T-cell (primary cell): Measurements from ENCODE around the gene HBEGF. TPM values are rescaled to one million over a fixed set of nuclear protein-coding genes. Genes with fewer than 3 reads are reported as not detected.

Experiments used
- ATAC-seq, 4 experiments: fragments of 200-7000 bp in 3 of 4; fragments of 150-1000 bp in 1 of 4; cut with Tn5 transposase; replicated peaks in 1 of 4; 1 replicate in 3 of 4; 2 replicates in 1 of 4; pipeline ENCODE4 v1.10.0; 2021; ENCODE audit warnings: moderate library complexity in 3 of 4, mild to moderate bottlenecking in 2 of 4, moderate number of reproducible peaks in 1 of 4
- CTCF ChIA-PET, 2 donors: fragments of 300-600 bp; sonication (Branson Sonifier 250); formaldehyde crosslinking; loops; one replicate each; lab custom pipeline; 2022; ENCODE audit warnings: antibody characterized with exemption in 2 of 2; lab: Charles Lee
- POLR2A ChIA-PET, 2 donors: fragments of 300-600 bp; sonication (Branson Sonifier 250); formaldehyde crosslinking; loops; one replicate each; lab custom pipeline; 2022; ENCODE audit warnings: antibody characterized with exemption in 2 of 2; lab: Charles Lee
- DNase-seq, 35 experiments: peaks; one replicate each; pipeline versions ENCODE4 v3.0.0 to v3.0.0-alpha.2; 2013 to 2023
- H3K27ac ChIP-seq: one replicate; pipeline ENCODE4 v1.5.1; 2013; ENCODE audit warnings: low read length
- H3K27me3 ChIP-seq, 2 experiments: replicated peaks in 1 of 2; 1 replicate in 1 of 2; 2 replicates in 1 of 2; pipeline versions ENCODE4 v1.6.1 to v1.7.0; 2013; ENCODE audit warnings: low read length in 1 of 2, mixed read lengths in 1 of 2; ENCODE audit not compliant: control insufficient read depth in 2 of 2, insufficient read depth in 2 of 2; ENCODE audit errors: extremely low read depth in 1 of 2
- H3K36me3 ChIP-seq, 2 donors: 1 replicate in 1 of 2; 2 replicates in 1 of 2; pipeline versions ENCODE4 v1.6.1 to v1.7.0; 2013; ENCODE audit warnings: low read length in 1 of 2; ENCODE audit not compliant: control insufficient read depth in 2 of 2, insufficient read depth in 1 of 2; ENCODE audit errors: extremely low read depth in 1 of 2
- H3K4me1 ChIP-seq, 2 experiments: 1 replicate in 1 of 2; 2 replicates in 1 of 2; pipeline versions ENCODE4 v1.6.1 to v1.7.0; 2013; ENCODE audit warnings: low read length in 2 of 2, mixed read lengths in 1 of 2; ENCODE audit not compliant: insufficient read depth in 2 of 2, control insufficient read depth in 1 of 2; ENCODE audit errors: extremely low read depth in 1 of 2
- H3K4me3 ChIP-seq, 2 donors: 1 replicate in 1 of 2; 2 replicates in 1 of 2; pipeline versions ENCODE4 v1.5.1 to v1.7.0; 2013; ENCODE audit warnings: mild to moderate bottlenecking in 2 of 2, low read length in 1 of 2, moderate library complexity in 1 of 2; ENCODE audit not compliant: control insufficient read depth in 1 of 2; ENCODE audit errors: extremely low read depth in 1 of 2
- H3K9me3 ChIP-seq: 2 replicates; pipeline ENCODE4 v1.7.0; 2013
- H3K27ac Mint-ChIP-seq, 2 donors: one replicate each; pipeline ENCODE4 v1.8.0; 2020 to 2021; ENCODE audit warnings: mild to moderate bottlenecking in 2 of 2, mixed read lengths in 2 of 2
- H3K27me3 Mint-ChIP-seq, 2 donors: one replicate each; pipeline ENCODE4 v1.8.0; 2021 to 2022; ENCODE audit warnings: mixed read lengths in 2 of 2
- H3K36me3 Mint-ChIP-seq: one replicate; pipeline ENCODE4 v1.8.0; 2021; ENCODE audit warnings: mixed read lengths
- H3K4me1 Mint-ChIP-seq, 3 donors: one replicate each; pipeline ENCODE4 v1.8.0; 2020 to 2022; ENCODE audit warnings: mixed read lengths in 3 of 3, mild to moderate bottlenecking in 1 of 3
- H3K4me3 Mint-ChIP-seq, 3 donors: one replicate each; pipeline ENCODE4 v1.8.0; 2020 to 2022; ENCODE audit warnings: mild to moderate bottlenecking in 3 of 3, mixed read lengths in 3 of 3, moderate library complexity in 3 of 3
- H3K9me3 Mint-ChIP-seq, 3 donors: one replicate each; pipeline ENCODE4 v1.8.0; 2020 to 2022; ENCODE audit warnings: mixed read lengths in 3 of 3
- WGBS: methylation state at CpG from one replicate; pipeline ENCODE4 v1.1.5; 2013; ENCODE audit warnings: missing lambda C conversion rate; ENCODE audit not compliant: insufficient coverage; 5-methylcytosine and 5-hydroxymethylcytosine counted together
- total RNA-seq, 35 experiments: library from RNA in 6 of 35; stranded (reverse) in 6 of 35; fragments of 120-200 nt in 1 of 35; gene quantifications; one replicate each; pipeline versions ENCODE4 v1.2.1 to v1.2.4 and lab custom pipeline; 2013 to 2026

HBEGF gene
- total RNA-seq, 5 donors from 2014 or later (not counting 1 experiment from before 2014, with no cell fraction given), result 0.47 to 2.8 (median 1.9) TPM

GRCh38 chr5:140358738-140359310, 12.4 kb upstream of the HBEGF start:
- Mint-ChIP-seq H3K4me3 (no peak overlapping the region), H3K4me1 (peaks cover 12 to 16% (median 15%) of the 10 kb centered on the region in 3 donors), H3K27ac (no peak overlapping the region), H3K9me3 (no peaks in the 10 kb centered on the region), H3K27me3 (peaks cover 3 to 7% of the 10 kb centered on the region in 2 donors), H3K36me3 (no peaks in the 10 kb centered on the region)
- 83% methylated on average over 1 of the region's 4 CpGs for whole genome bisulfite sequencing
- Histone ChIP-seq H3K4me1 (peaks cover 0 to 21% of the 10 kb centered on the region in 2 experiments), H3K9me3 (no peaks in the 10 kb centered on the region), H3K4me3 (no peak overlapping the region), H3K27me3 (peaks cover 0 to 9% of the 10 kb centered on the region in 2 experiments), H3K27ac (no peak overlapping the region), H3K36me3 (no peaks in the 10 kb centered on the region)
- DNase-seq, result no peak
- no peak for ATAC-seq
- ChIA-PET CTCF (interaction anchor here (0.5 to 2.0 kb wide), 25 partner anchors 9 to 890 kb away, joined by 3 to 19 read pairs (median 4); partner anchors contain the start of gene HBEGF (in 2 of the 2)), POLR2A (interaction anchor here (0.6 to 0.8 kb wide), 2 partner anchors 61 to 122 kb away, joined by 3 to 9 read pairs; no protein-coding TSS in a partner anchor)

GRCh38 chr5:140357726-140358093, 11.3 kb upstream of the HBEGF start:
- peaks cover 8 to 10% (median 8%) of the 10 kb centered on the region in 3 donors for H3K4me1 Mint-ChIP-seq
- Histone ChIP-seq H3K36me3 (no peaks in the 10 kb centered on the region), H3K4me3 (no peak overlapping the region), H3K4me1 (peaks cover 0 to 12% of the 10 kb centered on the region in 2 experiments), H3K27ac (no peak overlapping the region), H3K9me3 (no peaks in the 10 kb centered on the region), H3K27me3 (peaks cover 0 to 4% of the 10 kb centered on the region in 2 experiments)
- POLR2A ChIA-PET, result no interaction called here
- CTCF ChIA-PET, result interaction anchor here (1.0 to 2.0 kb wide), 4 partner anchors 72 to 118 kb away, joined by 5 to 19 read pairs (median 14); no protein-coding TSS in a partner anchor
- peak; percentile 90 to 96 (median 94) for ATAC-seq
- peaks cover 3 to 7% of the 10 kb centered on the region in 2 donors for H3K27me3 Mint-ChIP-seq
- peak overlapping the region; percentile 54 to 67 (median 62) for H3K4me3 Mint-ChIP-seq
- DNase-seq, result peak in 34 of 35 experiments; percentile 40 to 84 (median 62)
- 1% methylated on average over 11 of the region's 18 CpGs for WGBS
- H3K36me3 Mint-ChIP-seq, result no peaks in the 10 kb centered on the region
- H3K27ac Mint-ChIP-seq, result peak overlapping the region in 1 of 2 donors; percentile 72
- H3K9me3 Mint-ChIP-seq, result no peaks in the 10 kb centered on the region

GRCh38 chr5:140356853-140357725, 10.7 kb upstream of the HBEGF start:
- Histone ChIP-seq H3K4me1 (peaks cover 0 to 12% of the 10 kb centered on the region in 2 experiments), H3K4me3 (no peak overlapping the region), H3K27me3 (peaks cover 0 to 4% of the 10 kb centered on the region in 2 experiments), H3K27ac (no peak overlapping the region), H3K9me3 (no peaks in the 10 kb centered on the region), H3K36me3 (no peaks in the 10 kb centered on the region)
- peaks cover 3 to 7% of the 10 kb centered on the region in 2 donors for H3K27me3 Mint-ChIP-seq
- peak overlapping the region; percentile 54 to 67 (median 62) for H3K4me3 Mint-ChIP-seq
- ATAC-seq, result peak in 1 of 4 experiments; percentile 46
- H3K27ac Mint-ChIP-seq, result peak overlapping the region in 1 of 2 donors; percentile 72
- peak in 1 of 35 experiments; percentile 43 for DNase-seq
- CTCF ChIA-PET, result interaction anchor here in 1 of 2 donors (6.1 kb wide), 1 partner anchor 112 kb away, joined by 73 read pairs; no protein-coding TSS in a partner anchor
- H3K36me3 Mint-ChIP-seq, result no peaks in the 10 kb centered on the region
- peaks cover 8 to 10% (median 8%) of the 10 kb centered on the region in 3 donors for H3K4me1 Mint-ChIP-seq
- no peaks in the 10 kb centered on the region for H3K9me3 Mint-ChIP-seq
- WGBS, result 40% methylated on average over 2 of the region's 10 CpGs
- POLR2A ChIA-PET, result no interaction called here

- H3K4me3 Mint-ChIP-seq, result no peak overlapping the region
- H3K9me3 Mint-ChIP-seq, result no peaks in the 10 kb centered on the region
- no peaks in the 10 kb centered on the region for H3K36me3 Mint-ChIP-seq
- POLR2A ChIA-PET, result no interaction called here
- Histone ChIP-seq H3K4me3 (no peak overlapping the region), H3K4me1 (peaks cover 0 to 12% of the 10 kb centered on the region in 2 experiments), H3K27ac (no peak overlapping the region), H3K36me3 (no peaks in the 10 kb centered on the region), H3K27me3 (peaks cover 0 to 9% of the 10 kb centered on the region in 2 experiments), H3K9me3 (no peaks in the 10 kb centered on the region)
- peaks cover 7 to 9% of the 10 kb centered on the region in 2 donors for H3K27me3 Mint-ChIP-seq
- no CpG with 5 or more reads among the region's 7 CpGs for WGBS
- peaks cover 13 to 15% (median 14%) of the 10 kb centered on the region in 3 donors for H3K4me1 Mint-ChIP-seq
- DNase-seq (no peak), ATAC-seq (no peak)
- H3K27ac Mint-ChIP-seq, result no peak overlapping the region
- CTCF ChIA-PET, result interaction anchor here (0.8 to 6.1 kb wide), 4 partner anchors 9 to 192 kb away, joined by 3 to 73 read pairs (median 8); partner anchors contain the start of genes EIF4EBP3 (in 1 of the 2) and HBEGF (in 1 of the 2)
These were observed 9.1 kb upstream of the HBEGF start for GRCh38 chr5:140355546-140355945.

- DNase-seq (peak in 28 of 35 experiments; percentile 9 to 87 (median 41)), ATAC-seq (peak; percentile 82 to 93 (median 84))
- Mint-ChIP-seq H3K36me3 (no peaks in the 10 kb centered on the region), H3K4me1 (peaks cover 12 to 15% (median 12%) of the 10 kb centered on the region in 3 donors), H3K27ac (no peak overlapping the region), H3K9me3 (no peaks in the 10 kb centered on the region), H3K4me3 (no peak overlapping the region), H3K27me3 (peaks cover 0 to 11% of the 10 kb centered on the region in 2 donors)
- Histone ChIP-seq H3K9me3 (no peaks in the 10 kb centered on the region), H3K4me1 (peaks cover 6% of the 10 kb centered on the region in 2 experiments), H3K27me3 (peaks cover 0 to 20% of the 10 kb centered on the region in 2 experiments), H3K36me3 (no peaks in the 10 kb centered on the region), H3K27ac (no peak overlapping the region), H3K4me3 (no peak overlapping the region)
- POLR2A ChIA-PET, result no interaction called here
- 0% methylated on average over 3 of the region's 5 CpGs for WGBS
- CTCF ChIA-PET, result interaction anchor here (0.6 to 6.1 kb wide), 33 partner anchors 9 to 348 kb away, joined by 3 to 73 read pairs (median 4); partner anchors contain the start of genes PFDN1 (in 1 of the 2), PURA (in 1 of the 2), SLC4A9 (in 1 of the 2) and ZMAT2 (in 1 of the 2)
These were observed 5.4 kb upstream of the HBEGF start for GRCh38 chr5:140351609-140352334.
